ENCODE results near the gene GREM2.

The GREM2 gene

GRCh38 chr1:240500647-240501046 is 111.3 kb downstream of the GREM2 start:
- no peak for DNase-seq (ENCODE audit: low read depth in 2 of 2)

DNA sequence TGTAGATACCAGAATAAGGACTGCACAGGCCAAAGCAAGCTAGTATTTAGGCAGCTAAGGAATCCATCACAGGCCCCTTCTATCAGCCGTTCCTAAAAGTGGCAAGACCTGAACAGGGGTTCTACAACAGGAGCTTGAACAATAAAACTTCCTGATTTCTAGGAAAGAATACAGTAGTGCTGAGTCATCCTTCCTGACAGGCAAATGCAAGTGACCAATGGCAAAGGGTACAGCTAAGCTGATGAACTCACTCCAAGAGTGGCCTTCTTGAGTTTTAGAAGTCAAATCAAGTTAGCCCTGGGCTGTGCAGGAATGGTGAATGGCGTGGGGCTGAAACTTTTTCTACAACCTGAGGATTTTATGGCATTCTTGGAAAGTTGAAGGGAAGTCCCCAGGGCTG is 112.9 kb downstream of the GREM2 start:
- no peak for DNase-seq (ENCODE audit: low read depth in 2 of 2)

- DNase-seq (ENCODE audit: low read depth in 2 of 2): no peak
These were observed 113.6 kb downstream of the GREM2 start for GRCh38 chr1:240498335-240498734.

- no peak for DNase-seq (ENCODE audit: low read depth in 2 of 2)
These were observed 114.0 kb downstream of the GREM2 start for GRCh38 chr1:240497908-240498307.

- DNase-seq (ENCODE audit: low read depth in 2 of 2): no peak
These were observed 115.0 kb downstream of the GREM2 start for GRCh38 chr1:240496941-240497340.

DNA sequence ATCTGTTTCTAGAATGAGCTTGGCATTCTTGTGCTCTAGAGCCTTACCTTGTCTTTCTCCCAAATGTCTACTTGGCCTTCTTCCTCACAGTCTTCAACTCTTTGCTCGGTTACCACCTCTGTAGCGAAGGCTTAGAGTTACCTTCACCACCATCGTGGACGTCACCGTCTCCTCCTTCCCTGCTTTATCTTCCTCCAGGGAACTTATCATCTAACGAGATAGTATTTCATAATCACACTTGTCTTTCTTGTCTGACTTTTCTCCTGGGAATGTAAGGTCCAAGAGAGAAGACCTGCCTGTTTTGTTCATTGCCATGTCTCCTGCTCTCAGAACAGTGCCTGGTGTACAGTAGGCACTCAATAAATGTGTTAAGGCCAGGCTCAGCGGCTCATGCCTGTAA is 115.6 kb downstream of the GREM2 start:
- DNase-seq (ENCODE audit: low read depth in 2 of 2): no peak

GRCh38 chr1:240495601-240496000 is 116.4 kb downstream of the GREM2 start:
- DNase-seq (ENCODE audit: low read depth in 2 of 2): no peak

GRCh38 chr1:240492832-240493440 is 119.0 kb downstream of the GREM2 start:
- no peak for DNase-seq (ENCODE audit: low read depth in 2 of 2)

DNA sequence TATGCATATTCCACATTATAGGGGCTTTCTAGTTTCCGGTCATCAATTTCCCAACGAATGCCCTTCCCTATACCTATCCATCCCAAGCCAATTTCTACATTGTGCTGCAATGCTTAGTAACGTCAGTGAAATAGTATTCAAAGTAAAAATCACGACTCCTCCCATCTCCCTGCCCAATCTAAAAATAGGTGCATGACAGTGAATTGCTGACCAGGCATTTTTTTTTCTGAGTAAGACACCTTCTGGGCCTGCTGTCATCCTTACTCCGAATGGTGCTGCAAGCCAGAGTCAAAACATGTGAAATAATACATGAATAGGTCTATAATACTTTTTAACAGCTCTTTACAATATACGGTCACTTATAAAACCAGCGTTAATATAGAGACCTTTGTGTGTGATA is 120.2 kb downstream of the GREM2 start:
- DNase-seq (ENCODE audit: low read depth in 2 of 2): no peak

GRCh38 chr1:240491156-240491555 is 120.8 kb downstream of the GREM2 start:
- no peak for DNase-seq (ENCODE audit: low read depth in 2 of 2)

DNA sequence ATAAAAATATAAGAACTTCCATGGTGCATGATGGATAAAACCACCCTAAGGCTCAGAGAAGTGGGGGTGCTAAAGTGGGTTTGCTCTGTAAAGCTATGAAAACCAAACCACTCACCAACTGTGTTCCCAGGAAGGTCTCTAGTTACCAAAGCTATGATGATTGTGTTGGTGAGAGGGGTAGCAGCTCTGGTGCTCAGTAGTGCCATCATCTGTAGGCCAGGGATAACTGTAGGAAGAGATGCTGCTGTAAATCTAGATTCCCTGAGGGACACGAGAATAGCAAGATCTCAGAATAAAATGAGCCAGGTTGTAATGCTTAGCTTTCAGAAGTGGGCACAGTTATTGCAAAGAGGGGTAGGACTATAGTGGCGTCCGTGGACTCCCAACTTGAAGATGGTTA is 124.5 kb downstream of the GREM2 start:
- DNase-seq (ENCODE audit: low read depth in 2 of 2): no peak

DNA sequence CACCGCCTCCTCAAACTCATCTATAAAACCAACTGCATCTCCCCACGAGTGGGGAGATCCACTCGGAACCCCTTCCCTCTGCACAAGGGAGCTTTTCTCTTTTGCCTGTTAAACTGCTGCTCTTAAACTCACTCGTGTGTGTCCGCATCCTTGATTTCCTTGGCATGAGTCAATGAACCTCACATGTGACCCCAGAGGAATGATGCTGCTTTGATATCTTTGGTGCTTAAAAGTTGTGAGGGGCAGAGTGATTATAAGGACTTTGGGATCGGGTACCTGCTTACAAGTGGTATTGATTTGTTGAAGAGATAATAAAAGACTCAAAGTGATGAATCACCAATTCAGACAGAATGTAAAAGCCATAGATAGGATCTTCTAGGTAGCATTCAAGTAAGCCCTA is 125.3 kb downstream of the GREM2 start:
- no peak for DNase-seq (ENCODE audit: low read depth in 2 of 2)

DNA sequence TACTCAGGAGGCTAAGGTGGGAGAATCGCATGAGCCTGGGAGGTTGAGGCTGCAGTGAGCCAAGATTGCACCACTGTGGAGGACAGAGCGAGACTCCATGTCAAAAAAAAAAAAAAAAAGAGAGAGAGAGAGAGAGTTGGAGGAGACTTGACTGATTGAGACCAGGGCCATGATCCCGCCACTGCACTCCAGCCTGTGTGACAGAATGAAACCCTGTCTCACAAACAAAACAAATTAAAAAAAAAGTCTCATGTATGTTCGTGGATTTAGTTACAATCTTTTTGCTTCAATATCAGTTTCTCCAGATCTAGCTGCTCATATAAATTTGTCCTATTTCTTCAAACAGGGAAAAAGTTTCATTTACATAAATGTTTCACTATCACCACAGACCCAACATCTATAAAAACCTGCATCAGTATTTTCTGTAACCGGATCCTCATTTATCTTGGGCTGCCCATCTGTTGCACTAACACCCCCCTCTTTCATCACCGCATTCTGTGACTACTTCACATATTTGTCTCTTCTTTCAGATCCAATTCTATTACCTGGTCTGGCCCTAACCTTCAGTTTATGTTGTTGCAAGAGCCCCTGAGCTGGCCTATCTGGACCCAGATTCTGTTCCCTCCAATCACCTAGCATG is 127.0 kb downstream of the GREM2 start:
- no peak for DNase-seq (ENCODE audit: low read depth in 2 of 2)

- no peak for DNase-seq (ENCODE audit: low read depth in 2 of 2)
These were observed 133.4 kb downstream of the GREM2 start for GRCh38 chr1:240478536-240478935.

GRCh38 chr1:240475832-240476231 is 136.1 kb downstream of the GREM2 start:
- DNase-seq (ENCODE audit: low read depth in 2 of 2): no peak

- no peak for DNase-seq (ENCODE audit: low read depth in 2 of 2)
These were observed 137.8 kb downstream of the GREM2 start for GRCh38 chr1:240474133-240474614.

DNA sequence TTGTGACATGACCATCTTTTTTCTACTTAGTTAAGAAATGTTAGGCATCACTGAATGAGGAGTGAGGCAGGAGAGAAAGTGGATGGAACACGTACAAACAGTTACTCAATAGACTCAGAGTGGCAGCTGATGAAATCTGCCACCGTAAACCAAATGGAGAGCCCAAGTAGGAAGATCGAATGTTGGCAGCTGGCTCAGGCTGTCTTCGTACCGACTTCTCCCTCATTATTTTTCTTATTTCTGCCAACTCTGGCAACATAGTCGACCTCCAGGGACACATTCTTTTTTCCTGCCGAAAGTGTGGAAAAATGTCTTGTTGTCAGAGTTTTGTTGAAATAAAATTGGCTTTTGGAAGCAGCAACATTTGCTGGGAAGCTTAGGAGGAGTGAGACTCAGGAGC is 143.3 kb downstream of the GREM2 start:
- no peak for DNase-seq (ENCODE audit: low read depth in 2 of 2)

DNA sequence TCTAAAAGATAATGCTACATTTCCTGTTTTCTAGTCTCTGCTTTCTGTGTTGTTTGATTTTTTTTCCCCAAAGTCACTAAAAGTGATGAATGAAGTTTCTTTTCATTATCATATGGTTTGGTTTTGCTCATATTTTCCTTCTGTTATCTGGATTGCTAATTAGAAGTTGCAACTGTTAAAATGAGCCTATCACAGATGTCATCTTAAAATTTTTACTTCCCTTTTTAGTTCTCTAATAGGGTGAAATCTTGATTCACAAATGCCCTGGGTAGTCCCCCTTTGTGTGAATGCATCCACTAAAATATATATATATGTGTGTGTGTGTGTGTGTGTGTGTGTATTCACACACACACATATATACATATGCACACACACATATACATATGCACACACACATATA is 144.1 kb downstream of the GREM2 start:
- no peak for DNase-seq (ENCODE audit: low read depth in 2 of 2)

GRCh38 chr1:240466509-240466908 is 145.4 kb downstream of the GREM2 start:
- no peak for DNase-seq (ENCODE audit: low read depth in 2 of 2)

GRCh38 chr1:240465531-240465940 is 146.4 kb downstream of the GREM2 start:
- no peak for DNase-seq (ENCODE audit: low read depth in 2 of 2)

DNA sequence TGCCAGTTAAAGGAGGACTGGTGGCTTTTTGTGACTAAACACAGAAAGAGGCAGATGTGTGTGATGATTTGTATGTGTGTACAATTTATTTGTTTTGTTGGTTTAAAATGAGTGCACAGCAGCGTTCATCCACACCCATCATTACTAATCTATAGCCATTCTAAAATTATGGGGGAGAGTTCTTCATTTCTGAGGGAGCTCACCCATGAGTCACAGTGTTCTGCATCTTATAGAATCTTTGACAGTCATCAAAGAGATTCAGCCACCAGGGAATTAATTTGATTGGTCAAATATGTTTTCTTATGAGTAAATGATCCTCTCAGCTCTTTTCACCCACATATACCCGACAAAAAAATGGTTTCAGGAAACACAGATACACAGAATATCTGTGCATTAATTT is 147.9 kb downstream of the GREM2 start:
- DNase-seq (ENCODE audit: low read depth in 2 of 2): no peak

- no peak for DNase-seq (ENCODE audit: low read depth in 2 of 2)
These were observed 149.1 kb downstream of the GREM2 start for GRCh38 chr1:240462766-240463395.

DNA sequence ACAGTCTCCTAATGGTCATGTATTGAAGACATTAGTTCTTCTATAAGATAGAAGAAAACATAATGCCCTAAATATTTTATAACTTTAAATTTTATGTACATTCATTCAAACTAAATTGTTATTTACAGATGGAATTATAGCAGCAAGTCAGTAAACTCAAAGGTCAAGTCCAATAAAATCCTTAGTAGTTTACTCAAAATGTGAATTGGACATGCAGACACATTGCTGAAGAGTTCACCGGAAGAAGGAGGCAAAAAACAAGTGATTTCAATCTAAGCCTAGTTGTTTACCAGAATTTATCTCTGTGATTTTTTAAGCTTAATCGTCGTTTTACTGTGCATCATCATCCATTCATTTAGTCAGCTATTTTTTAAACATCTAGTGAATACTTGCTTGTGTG is 149.7 kb downstream of the GREM2 start:
- no peak for DNase-seq (ENCODE audit: low read depth in 2 of 2)

Data from stimulated activated CD4-positive, alpha-beta T cell treated with anti-CD3 and anti-CD28 coated beads, Interleukin-15, amount 100 ng/mL, for 48 hours (primary cell).